Trophoblast cell (in vitro differentiated cells and primary cell): ENCODE results near the gene MACROH2A2.

Source experiments
- DNase-seq, 2 donors: peaks; one replicate each; pipeline ENCODE4 v3.0.0-alpha.2; 2016
- H2AFZ ChIP-seq: 2 replicates; pipeline ENCODE4 v1.6.1; 2013; ENCODE audit warnings: low read length, moderate library complexity, mild to moderate bottlenecking; ENCODE audit not compliant: insufficient read depth, poor library complexity
- H2AK5ac ChIP-seq: 2 replicates; pipeline ENCODE4 v1.6.1; 2013; ENCODE audit warnings: mild to moderate bottlenecking, low read length
- H2BK120ac ChIP-seq: 2 replicates; pipeline ENCODE4 v1.6.1; 2013; ENCODE audit warnings: low read length, mild to moderate bottlenecking, moderate library complexity; ENCODE audit not compliant: insufficient read depth, poor library complexity
- H2BK12ac ChIP-seq: 2 replicates; pipeline ENCODE4 v1.6.1; 2013; ENCODE audit warnings: mild to moderate bottlenecking, low read length, moderate library complexity
- H2BK5ac ChIP-seq: 2 replicates; pipeline ENCODE4 v1.6.1; 2013; ENCODE audit warnings: low read length, low read depth, moderate library complexity, mild to moderate bottlenecking; ENCODE audit not compliant: poor library complexity
- H3K14ac ChIP-seq: 2 replicates; pipeline ENCODE4 v1.6.1; 2013; ENCODE audit warnings: mild to moderate bottlenecking, low read length
- H3K18ac ChIP-seq: 2 replicates; pipeline ENCODE4 v1.6.1; 2013; ENCODE audit warnings: mild to moderate bottlenecking, low read length
- H3K23ac ChIP-seq: 2 replicates; pipeline ENCODE4 v1.6.1; 2013; ENCODE audit warnings: low read length
- H3K27ac ChIP-seq: 2 replicates; pipeline ENCODE4 v1.5.1; 2013; ENCODE audit warnings: low read depth, mild to moderate bottlenecking, inconsistent platforms, low read length, moderate library complexity
- H3K27me3 ChIP-seq: 2 replicates; pipeline ENCODE4 v1.6.1; 2013; ENCODE audit warnings: inconsistent platforms, mild to moderate bottlenecking, low read length, moderate library complexity; ENCODE audit not compliant: insufficient read depth
- H3K36me3 ChIP-seq, 2 experiments: 1 replicate in 1 of 2; 2 replicates in 1 of 2; pipeline ENCODE4 v1.6.1; 2013; ENCODE audit warnings: low read length in 2 of 2, mild to moderate bottlenecking in 2 of 2, moderate library complexity in 1 of 2; ENCODE audit not compliant: insufficient read depth in 2 of 2, control insufficient read depth in 1 of 2
- H3K4ac ChIP-seq: 2 replicates; pipeline ENCODE4 v1.6.1; 2013; ENCODE audit warnings: low read depth, mild to moderate bottlenecking, low read length, moderate library complexity
- H3K4me1 ChIP-seq, 2 experiments: 1 replicate in 1 of 2; 2 replicates in 1 of 2; pipeline ENCODE4 v1.6.1; 2013; ENCODE audit warnings: low read length in 2 of 2, mild to moderate bottlenecking in 2 of 2, moderate library complexity in 1 of 2; ENCODE audit not compliant: insufficient read depth in 2 of 2, control insufficient read depth in 1 of 2
- H3K4me2 ChIP-seq: 2 replicates; pipeline ENCODE4 v1.6.1; 2013; ENCODE audit warnings: inconsistent platforms, mild to moderate bottlenecking, low read length, moderate library complexity
- H3K4me3 ChIP-seq: 2 replicates; pipeline ENCODE4 v1.5.1; 2013; ENCODE audit warnings: mild to moderate bottlenecking, low read depth, low read length, inconsistent platforms
- H3K79me1 ChIP-seq: one replicate; pipeline ENCODE4 v1.6.1; 2013; ENCODE audit warnings: low read length
- H3K79me2 ChIP-seq: 2 replicates; pipeline ENCODE4 v1.6.1; 2013; ENCODE audit warnings: low read length, mild to moderate bottlenecking; ENCODE audit not compliant: control insufficient read depth, insufficient read depth, poor library complexity
- H3K9ac ChIP-seq: 2 replicates; pipeline ENCODE4 v1.6.1; 2013; ENCODE audit warnings: mild to moderate bottlenecking, low read length
- H3K9me3 ChIP-seq: 2 replicates; pipeline ENCODE4 v1.6.1; 2013; ENCODE audit warnings: low read depth, mild to moderate bottlenecking, control low read depth, inconsistent platforms, low read length; ENCODE audit not compliant: insufficient read depth
- H4K12ac ChIP-seq: 2 replicates; pipeline ENCODE4 v1.6.1; 2013; ENCODE audit warnings: low read depth, mild to moderate bottlenecking, low read length, moderate library complexity
- H4K8ac ChIP-seq: 2 replicates; pipeline ENCODE4 v1.6.1; 2013; ENCODE audit warnings: low read depth, mild to moderate bottlenecking, low read length, moderate library complexity
- H4K91ac ChIP-seq: one replicate; pipeline ENCODE4 v1.6.1; 2013; ENCODE audit warnings: low read depth, mild to moderate bottlenecking, low read length, moderate library complexity
- WGBS: extraction: QIAGEN DNeasy Blood & Tissue Kit; methylation state at CpG from one replicate; pipeline ENCODE4 v1.1.7; 2013; ENCODE audit warnings: missing lambda C conversion rate; ENCODE audit not compliant: insufficient read length, insufficient coverage; ENCODE audit errors: extremely low coverage; 5-methylcytosine and 5-hydroxymethylcytosine counted together

The MACROH2A2 gene

DNA sequence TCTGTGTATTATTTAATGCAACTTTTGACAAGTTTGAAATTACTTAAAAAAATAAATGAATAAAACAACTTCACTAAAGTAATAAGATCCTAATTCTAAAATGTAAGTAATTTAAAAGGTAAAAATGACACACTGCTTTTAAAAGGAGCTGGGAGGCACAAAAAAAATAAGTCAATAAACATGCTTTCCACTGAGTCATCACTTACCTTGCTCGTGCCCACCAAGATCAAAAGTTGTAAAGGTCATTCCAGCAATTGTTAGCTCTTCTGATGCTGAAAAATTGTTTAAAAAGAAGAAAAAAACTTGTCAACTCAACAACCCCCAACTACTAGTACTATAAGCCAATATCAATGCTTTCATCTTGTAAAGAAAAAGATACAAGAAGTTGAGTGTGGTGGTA is 108.2 kb downstream of the MACROH2A2 start:
- no peak overlapping the region for H4K8ac ChIP-seq
- H4K91ac ChIP-seq, result no peak overlapping the region
- peaks cover 10 to 16% of the 10 kb centered on the region in 2 experiments for H3K36me3 ChIP-seq
- no peak overlapping the region for H3K4me2 ChIP-seq
- peaks cover 0 to 2% of the 10 kb centered on the region in 2 experiments for H3K4me1 ChIP-seq
- H4K12ac ChIP-seq, result no peak overlapping the region
- no peak overlapping the region for H2BK120ac ChIP-seq
- no peak overlapping the region for H2AK5ac ChIP-seq
- peaks cover 3% of the 10 kb centered on the region for H3K79me2 ChIP-seq
- H3K14ac ChIP-seq, result no peak overlapping the region
- H3K27ac ChIP-seq, result no peak overlapping the region
- H2BK12ac ChIP-seq, result no peak overlapping the region
- WGBS, result no CpG with 5 or more reads among the region's 1 CpG
- H3K4me3 ChIP-seq, result no peak overlapping the region
- no peaks in the 10 kb centered on the region for H3K79me1 ChIP-seq
- H2BK5ac ChIP-seq, result no peak overlapping the region
- H3K27me3 ChIP-seq, result no peaks in the 10 kb centered on the region
- no peak overlapping the region for H2AFZ ChIP-seq
- H3K23ac ChIP-seq, result no peak overlapping the region
- H3K9ac ChIP-seq, result no peak overlapping the region
- DNase-seq, result no peak
- H3K9me3 ChIP-seq, result no peaks in the 10 kb centered on the region
- H3K4ac ChIP-seq, result no peak overlapping the region
- H3K18ac ChIP-seq, result no peak overlapping the region
